Mesendoderm (in vitro differentiated cells): Measurements from ENCODE around the gene SMC1B.

ENCODE experiments used
- DNase-seq: peaks from one replicate; pipeline ENCODE4 v3.0.0; 2013
- H2AK5ac ChIP-seq: 2 replicates; pipeline ENCODE4 v1.6.1; 2013; ENCODE audit warnings: low read length, inconsistent platforms
- H2BK120ac ChIP-seq: 2 replicates; pipeline ENCODE4 v1.6.1; 2013; ENCODE audit warnings: low read depth, mild to moderate bottlenecking, low read length, moderate library complexity, mixed read lengths
- H2BK15ac ChIP-seq: replicated peaks from 2 replicates; pipeline ENCODE4 v1.6.1; 2013; ENCODE audit warnings: low read depth, mild to moderate bottlenecking, moderate library complexity
- H2BK5ac ChIP-seq: 2 replicates; pipeline ENCODE4 v1.6.1; 2013; ENCODE audit warnings: low read length, inconsistent platforms
- H3K18ac ChIP-seq: 2 replicates; pipeline ENCODE4 v1.6.1; 2013; ENCODE audit warnings: mild to moderate bottlenecking, low read length, mixed read lengths
- H3K23ac ChIP-seq: one replicate; pipeline ENCODE4 v1.6.1; 2013; ENCODE audit warnings: low read length
- H3K27ac ChIP-seq: 2 replicates; pipeline ENCODE4 v1.5.1; 2013; ENCODE audit warnings: low read depth, mild to moderate bottlenecking, inconsistent platforms, low read length, moderate library complexity
- H3K27me3 ChIP-seq: 2 replicates; pipeline ENCODE4 v1.6.1; 2013; ENCODE audit warnings: low read length, control low read depth, mild to moderate bottlenecking, inconsistent platforms; ENCODE audit not compliant: insufficient read depth, poor library complexity
- H3K36me3 ChIP-seq: 2 replicates; pipeline ENCODE4 v1.6.1; 2013; ENCODE audit warnings: low read length, inconsistent platforms; ENCODE audit not compliant: control insufficient read depth, insufficient read depth
- H3K4ac ChIP-seq: one replicate; pipeline ENCODE4 v1.6.1; 2013; ENCODE audit warnings: low read depth, mild to moderate bottlenecking, low read length, moderate library complexity
- H3K4me1 ChIP-seq: 2 replicates; pipeline ENCODE4 v1.6.1; 2013; ENCODE audit warnings: low read depth, low read length, inconsistent platforms; ENCODE audit not compliant: control insufficient read depth
- H3K4me2 ChIP-seq: 2 replicates; pipeline ENCODE4 v1.6.1; 2013; ENCODE audit warnings: low read length
- H3K4me3 ChIP-seq: 2 replicates; pipeline ENCODE4 v1.5.1; 2013; ENCODE audit warnings: mild to moderate bottlenecking, low read length
- H3K56ac ChIP-seq: one replicate; pipeline ENCODE4 v1.6.1; 2013; ENCODE audit warnings: low read length
- H3K79me1 ChIP-seq: 2 replicates; pipeline ENCODE4 v1.6.1; 2013; ENCODE audit warnings: low read length, inconsistent platforms
- H3K79me2 ChIP-seq: 2 replicates; pipeline ENCODE4 v1.6.1; 2013; ENCODE audit warnings: mild to moderate bottlenecking, low read length; ENCODE audit not compliant: control insufficient read depth, insufficient read depth
- H3K9ac ChIP-seq: 2 replicates; pipeline ENCODE4 v1.6.1; 2013; ENCODE audit warnings: low read length, inconsistent platforms
- H4K5ac ChIP-seq: one replicate; pipeline ENCODE4 v1.6.1; 2013; ENCODE audit warnings: low read length
- H4K8ac ChIP-seq: one replicate; pipeline ENCODE4 v1.6.1; 2013; ENCODE audit warnings: low read depth, mild to moderate bottlenecking, control low read depth, low read length, moderate library complexity
- WGBS: extraction: QIAGEN DNeasy Blood & Tissue Kit; methylation state at CpG from one replicate; pipeline ENCODE4 v1.1.7; 2013; ENCODE audit warnings: low lambda C conversion rate, missing lambda C conversion rate; ENCODE audit not compliant: insufficient coverage; ENCODE audit errors: extremely low coverage; 5-methylcytosine and 5-hydroxymethylcytosine counted together

Gene SMC1B

GRCh38 chr22:45456811-45457210 lies 43.4 kb upstream of the SMC1B start:
- Histone ChIP-seq H3K27ac (no peak overlapping the region), H3K9ac (no peak overlapping the region), H2BK15ac (no peak overlapping the region), H2AK5ac (no peak overlapping the region), H2BK120ac (no peak overlapping the region), H4K8ac (no peak overlapping the region), H4K5ac (no peak overlapping the region), H3K4me1 (no peaks in the 10 kb centered on the region), H2BK5ac (no peak overlapping the region), H3K79me1 (no peaks in the 10 kb centered on the region), H3K56ac (no peak overlapping the region), H3K36me3 (no peaks in the 10 kb centered on the region), H3K79me2 (no peaks in the 10 kb centered on the region), H3K4me2 (no peak overlapping the region), H3K23ac (no peak overlapping the region), H3K18ac (no peak overlapping the region), H3K27me3 (no peaks in the 10 kb centered on the region), H3K4me3 (no peak overlapping the region), H3K4ac (no peak overlapping the region)
- no CpG with 5 or more reads among the region's 8 CpGs for WGBS
- no peak for DNase-seq

GRCh38 chr22:45455621-45456020 lies 42.2 kb upstream of the SMC1B start:
- WGBS: no CpG with 5 or more reads among the region's 4 CpGs
- no peaks in the 10 kb centered on the region for H3K79me1 ChIP-seq
- H3K4me1 ChIP-seq: no peaks in the 10 kb centered on the region

GRCh38 chr22:45455212-45455611 lies 41.8 kb upstream of the SMC1B start:
- WGBS: no CpG with 5 or more reads among the region's 14 CpGs
- no peak overlapping the region for H3K23ac ChIP-seq
- no peak overlapping the region for H2BK5ac ChIP-seq
- H3K27ac ChIP-seq: no peak overlapping the region
- H2BK15ac ChIP-seq: no peak overlapping the region
- no peak overlapping the region for H2BK120ac ChIP-seq
- no peak overlapping the region for H3K9ac ChIP-seq
- no peak overlapping the region for H4K8ac ChIP-seq
- H3K4me1 ChIP-seq: no peaks in the 10 kb centered on the region
- H3K79me1 ChIP-seq: no peaks in the 10 kb centered on the region
- no peak overlapping the region for H3K4me2 ChIP-seq
- no peaks in the 10 kb centered on the region for H3K36me3 ChIP-seq
- no peak overlapping the region for H3K4me3 ChIP-seq
- no peak overlapping the region for H4K5ac ChIP-seq
- no peaks in the 10 kb centered on the region for H3K27me3 ChIP-seq
- H3K4ac ChIP-seq: no peak overlapping the region
- H3K56ac ChIP-seq: no peak overlapping the region
- no peaks in the 10 kb centered on the region for H3K79me2 ChIP-seq
- no peak overlapping the region for H2AK5ac ChIP-seq
- H3K18ac ChIP-seq: no peak overlapping the region
- no peak for DNase-seq

More at GRCh38 chr22:45455621-45456020, 42.2 kb upstream of the SMC1B start:
- no peak overlapping the region for H2BK5ac ChIP-seq
- no peak overlapping the region for H2AK5ac ChIP-seq
- H3K9ac ChIP-seq: no peak overlapping the region
- no peak overlapping the region for H3K23ac ChIP-seq
- no peaks in the 10 kb centered on the region for H3K79me2 ChIP-seq
- no peak overlapping the region for H2BK15ac ChIP-seq
- no peak overlapping the region for H3K4ac ChIP-seq
- no peak for DNase-seq
- no peak overlapping the region for H3K18ac ChIP-seq
- H3K27ac ChIP-seq: no peak overlapping the region
- no peak overlapping the region for H3K4me3 ChIP-seq
- H3K36me3 ChIP-seq: no peaks in the 10 kb centered on the region
- H4K8ac ChIP-seq: no peak overlapping the region
- no peak overlapping the region for H3K4me2 ChIP-seq
- no peak overlapping the region for H2BK120ac ChIP-seq
- H3K56ac ChIP-seq: no peak overlapping the region
- no peaks in the 10 kb centered on the region for H3K27me3 ChIP-seq
- no peak overlapping the region for H4K5ac ChIP-seq

GRCh38 chr22:45454275-45454674 lies 40.9 kb upstream of the SMC1B start:
- Histone ChIP-seq H2BK15ac (no peak overlapping the region), H3K4me3 (no peak overlapping the region), H3K9ac (no peak overlapping the region), H3K4me2 (no peak overlapping the region), H3K56ac (no peak overlapping the region), H3K4ac (no peak overlapping the region), H3K27me3 (no peaks in the 10 kb centered on the region), H3K79me1 (no peaks in the 10 kb centered on the region), H3K27ac (no peak overlapping the region), H2BK120ac (no peak overlapping the region), H2AK5ac (no peak overlapping the region), H3K36me3 (no peaks in the 10 kb centered on the region), H4K5ac (no peak overlapping the region), H3K23ac (peak overlapping the region; percentile 51), H3K79me2 (no peaks in the 10 kb centered on the region), H2BK5ac (no peak overlapping the region), H3K18ac (no peak overlapping the region), H3K4me1 (no peaks in the 10 kb centered on the region), H4K8ac (no peak overlapping the region)
- no CpG with 5 or more reads among the region's 4 CpGs for WGBS
- no peak for DNase-seq

- no peak overlapping the region for H3K4ac ChIP-seq
- no peaks in the 10 kb centered on the region for H3K27me3 ChIP-seq
- H2BK5ac ChIP-seq: no peak overlapping the region
- WGBS: no CpG with 5 or more reads among the region's 6 CpGs
- no peak overlapping the region for H4K5ac ChIP-seq
- no peaks in the 10 kb centered on the region for H3K79me2 ChIP-seq
- no peak overlapping the region for H3K4me3 ChIP-seq
- no peak for DNase-seq
- H2BK120ac ChIP-seq: no peak overlapping the region
- H2BK15ac ChIP-seq: no peak overlapping the region
- no peaks in the 10 kb centered on the region for H3K36me3 ChIP-seq
- no peaks in the 10 kb centered on the region for H3K79me1 ChIP-seq
- H3K27ac ChIP-seq: no peak overlapping the region
- no peak overlapping the region for H3K9ac ChIP-seq
- no peak overlapping the region for H4K8ac ChIP-seq
- no peak overlapping the region for H3K23ac ChIP-seq
- no peak overlapping the region for H3K56ac ChIP-seq
- no peak overlapping the region for H3K4me2 ChIP-seq
- H2AK5ac ChIP-seq: no peak overlapping the region
- H3K18ac ChIP-seq: no peak overlapping the region
- H3K4me1 ChIP-seq: no peaks in the 10 kb centered on the region
These were observed 40.4 kb upstream of the SMC1B start for GRCh38 chr22:45453764-45454163.

GRCh38 chr22:45452565-45453379 lies 39.4 kb upstream of the SMC1B start:
- Histone ChIP-seq H2BK15ac (no peak overlapping the region), H3K56ac (no peak overlapping the region), H3K79me2 (no peaks in the 10 kb centered on the region), H3K9ac (no peak overlapping the region), H3K18ac (no peak overlapping the region), H3K27me3 (no peaks in the 10 kb centered on the region), H2BK5ac (no peak overlapping the region), H3K4me1 (no peaks in the 10 kb centered on the region), H3K4ac (no peak overlapping the region), H4K5ac (no peak overlapping the region), H3K79me1 (no peaks in the 10 kb centered on the region), H3K27ac (no peak overlapping the region), H3K23ac (no peak overlapping the region), H2BK120ac (no peak overlapping the region), H3K36me3 (no peaks in the 10 kb centered on the region), H4K8ac (no peak overlapping the region), H2AK5ac (no peak overlapping the region), H3K4me3 (no peak overlapping the region), H3K4me2 (no peak overlapping the region)
- no peak for DNase-seq
- WGBS: no CpG with 5 or more reads among the region's 8 CpGs
